ENCODE measurements around the gene TLR8.

- TF ChIP-seq CTCF (IDR thresholded peaks at IDR 0.05; ENCODE audit: low read depth, low read length, poor library complexity, severe bottlenecking) (no peak), EZH2phosphoT487 (IDR thresholded peaks at IDR 0.05; ENCODE audit: borderline replicate concordance, low read length) (no peak)
These were observed 48.6 kb downstream of the TLR8 start for GRCh38 chrX:12954981-12955380.
